B cell (primary cell): ENCODE data around the gene SH3RF1. TPM values are rescaled to one million over a fixed set of nuclear protein-coding genes. Genes with fewer than 3 reads are reported as not detected.

ENCODE experiments used
- ATAC-seq: fragments of 200-7000 bp; cut with Tn5 transposase; one replicate; pipeline ENCODE4 v1.10.0; 2021; ENCODE audit warnings: low read depth, mild to moderate bottlenecking, moderate number of reproducible peaks, moderate library complexity
- CTCF ChIA-PET: fragments of 350-600 bp; sonication (Branson Sonifier 250); formaldehyde crosslinking; loops from one replicate; lab custom pipeline; 2021; ENCODE audit warnings: antibody characterized with exemption, inconsistent platforms; lab: Charles Lee
- POLR2A ChIA-PET: fragments of 350-600 bp; sonication (Branson Sonifier 250); formaldehyde crosslinking; loops from one replicate; lab custom pipeline; 2021; ENCODE audit warnings: antibody characterized with exemption; lab: Charles Lee
- DNase-seq: peaks from one replicate; pipeline ENCODE4 v3.0.0; 2013
- H2AFZ ChIP-seq: 2 replicates; pipeline ENCODE4 v1.6.1; 2012; ENCODE audit warnings: mild to moderate bottlenecking, low read depth, low read length; ENCODE audit not compliant: insufficient read depth, poor library complexity, severe bottlenecking
- H3K27ac ChIP-seq, 2 donors: 1 replicate in 1 of 2; 2 replicates in 1 of 2; pipeline ENCODE4 v1.5.1; 2012 to 2013; ENCODE audit warnings: low read length in 2 of 2, mild to moderate bottlenecking in 2 of 2, moderate library complexity in 1 of 2
- H3K27me3 ChIP-seq, 4 experiments: fragments of 200-600 bp in 1 of 4; sonication (generic) in 1 of 4; replicated peaks in 1 of 4; 1 replicate in 2 of 4; 2 replicates in 2 of 4; pipeline versions ENCODE4 v1.6.1 to v1.7.0; 2013 to 2016; ENCODE audit warnings: low read length in 3 of 4, mild to moderate bottlenecking in 2 of 4, mixed read lengths in 1 of 4, moderate library complexity in 1 of 4; ENCODE audit not compliant: insufficient read depth in 4 of 4, control insufficient read depth in 3 of 4; ENCODE audit errors: control extremely low read depth in 1 of 4
- H3K36me3 ChIP-seq, 2 experiments: replicated peaks in 1 of 2; 1 replicate in 1 of 2; 2 replicates in 1 of 2; pipeline versions ENCODE4 v1.6.1 to v1.7.1; 2013; ENCODE audit warnings: low read length in 1 of 2; ENCODE audit not compliant: insufficient read depth in 2 of 2, control insufficient read depth in 1 of 2; ENCODE audit errors: control extremely low read depth in 1 of 2, extremely low read depth in 1 of 2
- H3K4me1 ChIP-seq, 2 donors: fragments of 200-600 bp in 1 of 2; sonication (generic) in 1 of 2; 1 replicate in 1 of 2; 2 replicates in 1 of 2; pipeline versions ENCODE4 v1.5.1 to v1.6.1; 2013 to 2017; ENCODE audit warnings: low read length in 2 of 2; ENCODE audit not compliant: control insufficient read depth in 2 of 2, insufficient read depth in 2 of 2
- H3K4me2 ChIP-seq: replicated peaks from 2 replicates; pipeline ENCODE3; 2012; ENCODE audit warnings: mild to moderate bottlenecking, low read depth, low read length; ENCODE audit not compliant: poor library complexity, severe bottlenecking
- H3K4me3 ChIP-seq, 5 experiments: fragments of 200-600 bp in 1 of 5; sonication (generic) in 1 of 5; 1 replicate in 3 of 5; 2 replicates in 2 of 5; pipeline versions ENCODE4 v1.5.1 to v1.7.0; 2011 to 2016; ENCODE audit warnings: low read length in 4 of 5, mild to moderate bottlenecking in 4 of 5, low read depth in 2 of 5, control low read depth in 1 of 5, moderate library complexity in 1 of 5; ENCODE audit not compliant: insufficient read depth in 1 of 5; ENCODE audit errors: control extremely low read depth in 1 of 5, extremely low read depth in 1 of 5
- H3K79me2 ChIP-seq: fragments of 200-600 bp; sonication (generic); one replicate; pipeline ENCODE4 v1.6.0; 2016; ENCODE audit warnings: low read length; ENCODE audit not compliant: control insufficient read depth, insufficient read depth
- H3K9ac ChIP-seq: fragments of 200-600 bp; sonication (generic); 2 replicates; pipeline ENCODE4 v1.6.1; 2017; ENCODE audit warnings: mild to moderate bottlenecking, low read length, moderate library complexity
- H3K9me3 ChIP-seq, 3 donors: one replicate each; pipeline versions ENCODE4 v1.6.1 to v1.7.1; 2013; ENCODE audit warnings: low read length in 2 of 3; ENCODE audit not compliant: control insufficient read depth in 2 of 3, insufficient read depth in 1 of 3; ENCODE audit errors: control extremely low read depth in 1 of 3
- H4K20me1 ChIP-seq: 2 replicates; pipeline ENCODE4 v1.6.0; 2012; ENCODE audit warnings: mild to moderate bottlenecking, low read length; ENCODE audit not compliant: insufficient read depth, control insufficient read depth, poor library complexity, severe bottlenecking
- H3K27ac Mint-ChIP-seq: one replicate; pipeline ENCODE4 v1.8.0; 2021; ENCODE audit warnings: mixed read lengths
- H3K27me3 Mint-ChIP-seq: one replicate; pipeline ENCODE4 v1.8.0; 2021; ENCODE audit warnings: mixed read lengths
- H3K4me1 Mint-ChIP-seq: one replicate; pipeline ENCODE4 v1.8.0; 2021; ENCODE audit warnings: mixed read lengths
- H3K4me3 Mint-ChIP-seq: one replicate; pipeline ENCODE4 v1.8.0; 2021; ENCODE audit warnings: mixed read lengths
- H3K9me3 Mint-ChIP-seq: one replicate; pipeline ENCODE4 v1.8.0; 2022; ENCODE audit warnings: mixed read lengths; ENCODE audit not compliant: insufficient read depth
- CTCF ChIP-seq: fragments of 200-600 bp; IDR thresholded peaks from one replicate; pipeline ENCODE4 v1.8.0; 2022; ENCODE audit warnings: antibody characterized with exemption, mild to moderate bottlenecking
- EZH2 ChIP-seq: IDR thresholded peaks from 2 replicates; pipeline ENCODE4 v1.6.1; 2012; ENCODE audit warnings: borderline replicate concordance, low read depth, mild to moderate bottlenecking, moderate library complexity, low read length; ENCODE audit not compliant: insufficient read depth, poor library complexity, severe bottlenecking
- WGBS: methylation state at CpG from one replicate; pipeline ENCODE4 v1.1.5; 2013; ENCODE audit warnings: missing lambda C conversion rate; ENCODE audit not compliant: insufficient coverage; 5-methylcytosine and 5-hydroxymethylcytosine counted together
- intact Hi-C: fragments of 100-400 bp; cut with micrococcal nuclease; formaldehyde crosslinking; loops from one replicate; pipeline ENCODE4 v1.10.0; 2022
- polyA plus RNA-seq: library from polyadenylated mRNA; depleted of rRNA; stranded (reverse); fragments of >200 nt; gene quantifications from 2 replicates; pipeline ENCODE4 v1.2.3, GENCODE V29; 2012
- total RNA-seq, 2 donors: library from RNA; stranded (reverse); fragments of 120-200 nt in 1 of 2; gene quantifications; 1 replicate in 1 of 2; 2 replicates in 1 of 2; pipeline versions ENCODE4 v1.2.3 to v1.2.4, GENCODE V29; 2013 to 2022

Gene SH3RF1
- total and polyA plus RNA-seq, 2 donors (not counting 1 experiment from before 2014, with no cell fraction given), result 2.0 to 5.4 TPM

GRCh38 chr4:169243825-169244609, 26.7 kb downstream of the SH3RF1 start:
- Histone ChIP-seq H3K4me1 (no peaks in the 10 kb centered on the region), H3K79me2 (no peaks in the 10 kb centered on the region), H3K4me3 (no peak overlapping the region), H4K20me1 (no peaks in the 10 kb centered on the region), H3K27ac (no peak overlapping the region), H3K4me2 (no peak overlapping the region), H3K9me3 (no peaks in the 10 kb centered on the region), H3K9ac (no peak overlapping the region), H3K27me3 (no peaks in the 10 kb centered on the region), H2AFZ (no peak overlapping the region), H3K36me3 (no peaks in the 10 kb centered on the region)
- H3K4me3 Mint-ChIP-seq, result no peak overlapping the region
- ATAC-seq (no peak), DNase-seq (no peak)
- H3K4me1 Mint-ChIP-seq, result peaks cover 18% of the 10 kb centered on the region
- POLR2A ChIA-PET, result no interaction called here
- H3K27ac Mint-ChIP-seq, result no peak overlapping the region
- no peaks in the 10 kb centered on the region for H3K27me3 Mint-ChIP-seq
- CTCF ChIA-PET, result no interaction called here
- no CpG with 5 or more reads among the region's 2 CpGs for WGBS
- no peaks in the 10 kb centered on the region for H3K9me3 Mint-ChIP-seq
- no peak for TF ChIP-seq EZH2
- no peak for TF ChIP-seq CTCF
- intact Hi-C loops, result no loop called here

GRCh38 chr4:169241464-169241863, 29.3 kb downstream of the SH3RF1 start:
- no peak overlapping the region for H3K4me3 ChIP-seq
- H3K4me2 ChIP-seq, result no peak overlapping the region
- H3K9ac ChIP-seq, result no peak overlapping the region
- ChIA-PET POLR2A (no interaction called here), CTCF (no interaction called here)
- no peak overlapping the region for H2AFZ ChIP-seq
- WGBS, result 100% methylated on average over 1 of the region's 2 CpGs
- no peak for TF ChIP-seq CTCF
- TF ChIP-seq EZH2, result no peak
- Mint-ChIP-seq H3K4me3 (no peak overlapping the region), H3K27ac (no peak overlapping the region), H3K4me1 (peaks cover 13% of the 10 kb centered on the region), H3K9me3 (no peaks in the 10 kb centered on the region), H3K27me3 (no peaks in the 10 kb centered on the region)
- no peaks in the 10 kb centered on the region for H3K79me2 ChIP-seq
- H3K9me3 ChIP-seq, result no peaks in the 10 kb centered on the region
- DNase-seq, result no peak
- no peak for ATAC-seq
- no peak overlapping the region for H3K27ac ChIP-seq
- no peaks in the 10 kb centered on the region for H3K4me1 ChIP-seq
- no peaks in the 10 kb centered on the region for H4K20me1 ChIP-seq
- no peaks in the 10 kb centered on the region for H3K27me3 ChIP-seq
- intact Hi-C loops, result no loop called here
- H3K36me3 ChIP-seq, result no peaks in the 10 kb centered on the region
